BE2C (cell line): ENCODE results near the gene COL5A1.
"Not testable (repeated sequence)": the region's sequence is repeated elsewhere in the genome, so short reads cannot be mapped to it uniquely, and the experiment has no call there.

ENCODE experiments used
- DNase-seq: peaks from one replicate; pipeline ENCODE4 v3.0.0-alpha.2; 2020
- H3K27me3 ChIP-seq: fragments of 250-450 bp; sonication (Bioruptor Pico); 2 replicates; pipeline ENCODE4 v1.5.1; 2020; ENCODE audit warnings: mild to moderate bottlenecking
- H3K36me3 ChIP-seq: fragments of 250-450 bp; sonication (Bioruptor Pico); 2 replicates; pipeline ENCODE4 v1.5.1; 2020; ENCODE audit warnings: mild to moderate bottlenecking
- H3K4me1 ChIP-seq: fragments of 250-450 bp; sonication (Bioruptor Pico); 2 replicates; pipeline ENCODE4 v1.5.1; 2020
- H3K4me3 ChIP-seq: 2 replicates; pipeline ENCODE4 v1.5.1; 2011; ENCODE audit warnings: low read depth, low read length
- H3K9me3 ChIP-seq: fragments of 250-450 bp; sonication (Bioruptor Pico); 2 replicates; pipeline ENCODE4 v1.5.1; 2020
- CTCF ChIP-seq: IDR thresholded peaks from 2 replicates; pipeline ENCODE4 v1.5.1; 2012; ENCODE audit warnings: mild to moderate bottlenecking, low read depth, low read length

Gene COL5A1

DNA sequence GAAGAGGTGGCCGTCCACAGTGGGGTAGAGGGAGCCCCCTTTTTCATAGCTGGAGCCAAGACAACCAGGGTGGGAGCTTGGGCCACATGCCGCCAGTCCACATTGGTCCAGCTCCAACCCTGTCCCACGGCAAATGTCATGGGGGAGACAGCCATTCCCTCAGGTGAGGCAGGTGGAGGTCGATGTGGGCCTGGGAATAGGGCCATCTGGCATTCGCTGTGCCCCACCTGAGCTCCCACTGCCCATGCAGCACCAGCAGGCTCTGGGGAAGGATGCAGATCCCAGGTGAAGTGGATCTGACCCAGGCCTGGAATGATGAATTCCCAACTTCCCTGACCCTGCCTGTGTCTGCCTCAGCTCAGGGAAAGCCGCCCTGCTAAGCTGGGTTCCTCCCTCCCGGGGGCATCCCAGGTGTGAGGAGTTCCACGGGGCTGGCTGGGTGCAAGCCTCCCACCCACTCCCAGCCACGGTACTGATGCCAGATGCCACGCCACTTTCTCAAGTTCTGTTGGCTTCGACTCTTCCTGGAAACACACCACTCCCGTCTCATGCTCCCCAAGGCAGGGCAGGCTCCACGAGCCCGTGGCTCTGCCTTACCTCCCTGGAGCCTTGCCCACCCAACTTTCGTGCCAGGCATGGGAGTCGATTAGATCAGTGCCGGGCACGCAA is 213.8 kb downstream of the COL5A1 start:
- Histone ChIP-seq H3K4me3 (no peak overlapping the region), H3K4me1 (no peaks in the 10 kb centered on the region), H3K9me3 (no peaks in the 10 kb centered on the region), H3K36me3 (no peaks in the 10 kb centered on the region), H3K27me3 (no peaks in the 10 kb centered on the region)
- no peak for DNase-seq
- no peak for TF ChIP-seq CTCF

- TF ChIP-seq CTCF = no peak
- Histone ChIP-seq H3K9me3 (no peaks in the 10 kb centered on the region; the same call in 1 of the 2 replicates), H3K4me1 (no peaks in the 10 kb centered on the region)
Observed at GRCh38 chr9:134855900-134856377, 214.3 kb downstream of the COL5A1 start.

GRCh38 chr9:134857451-134857850 is 215.8 kb downstream of the COL5A1 start:
- H3K36me3 ChIP-seq, H3K9me3 ChIP-seq, DNase-seq: not testable (repeated sequence)

More at GRCh38 chr9:134855900-134856377, 214.3 kb downstream of the COL5A1 start:
- Histone ChIP-seq H3K27me3 (no peaks in the 10 kb centered on the region), H3K4me3 (no peak overlapping the region), H3K36me3 (no peaks in the 10 kb centered on the region)
- no peak for DNase-seq

GRCh38 chr9:134858051-134858841 is 216.6 kb downstream of the COL5A1 start:
- peak; percentile 4 for DNase-seq

More at GRCh38 chr9:134857451-134857850, 215.8 kb downstream of the COL5A1 start:
- H3K27me3 ChIP-seq, H3K4me1 ChIP-seq, H3K4me3 ChIP-seq: not testable (repeated sequence)

GRCh38 chr9:134860510-134860909 is 218.9 kb downstream of the COL5A1 start:
- H3K4me1 ChIP-seq = no peaks in the 10 kb centered on the region
- H3K36me3 ChIP-seq = no peaks in the 10 kb centered on the region
- no peak for DNase-seq
- no peak for TF ChIP-seq CTCF
- H3K9me3 ChIP-seq = no peaks in the 10 kb centered on the region; the same call in 1 of the 2 replicates
- H3K4me3 ChIP-seq = no peak overlapping the region
- H3K27me3 ChIP-seq = no peaks in the 10 kb centered on the region

More at GRCh38 chr9:134858051-134858841, 216.6 kb downstream of the COL5A1 start:
- H3K27me3 ChIP-seq = no peaks in the 10 kb centered on the region
- no peaks in the 10 kb centered on the region; the same call in 1 of the 2 replicates for H3K9me3 ChIP-seq
- H3K4me1 ChIP-seq = no peaks in the 10 kb centered on the region
- H3K36me3 ChIP-seq = no peaks in the 10 kb centered on the region
- no peak overlapping the region for H3K4me3 ChIP-seq
- TF ChIP-seq CTCF = no peak

- Histone ChIP-seq H3K4me1 (no peaks in the 10 kb centered on the region), H3K9me3 (no peaks in the 10 kb centered on the region; the same call in 1 of the 2 replicates), H3K27me3 (no peaks in the 10 kb centered on the region), H3K36me3 (no peaks in the 10 kb centered on the region), H3K4me3 (no peak overlapping the region)
- DNase-seq = no peak
- TF ChIP-seq CTCF = no peak
Observed at GRCh38 chr9:134861595-134862334, 220.2 kb downstream of the COL5A1 start.
